Uterus (tissue), 4 donors: ENCODE data around the gene C1orf105. TPM values are rescaled to one million over a fixed set of nuclear protein-coding genes. Genes with fewer than 3 reads are reported as not detected.

Source experiments
- DNase-seq, 2 donors: peaks; one replicate each; pipeline ENCODE4 v3.0.0-alpha.2; 2019 to 2020
- H3K27ac ChIP-seq, 2 donors: fragments of 200-600 bp; sonication (generic); 1 replicate in 1 of 2; 2 replicates in 1 of 2; pipeline ENCODE4 v1.5.1; 2016 to 2018
- H3K27me3 ChIP-seq, 2 donors: fragments of 200-600 bp; sonication (generic); one replicate each; pipeline ENCODE4 v1.5.1; 2018 to 2019; ENCODE audit warnings: control low read depth in 1 of 2
- H3K36me3 ChIP-seq, 2 donors: fragments of 200-600 bp; sonication (generic); one replicate each; pipeline ENCODE4 v1.5.1; 2019; ENCODE audit warnings: control low read depth in 1 of 2
- H3K4me1 ChIP-seq, 2 donors: fragments of 200-600 bp; sonication (generic); one replicate each; pipeline ENCODE4 v1.5.1; 2018 to 2019; ENCODE audit warnings: control low read depth in 1 of 2
- H3K4me3 ChIP-seq, 2 donors: fragments of 200-600 bp; sonication (generic); 1 replicate in 1 of 2; 2 replicates in 1 of 2; pipeline ENCODE4 v1.5.1; 2018 to 2019; ENCODE audit warnings: mild to moderate bottlenecking in 1 of 2
- H3K9me3 ChIP-seq, 2 donors: fragments of 200-600 bp; sonication (generic); one replicate each; pipeline ENCODE4 v1.5.1; 2019; ENCODE audit warnings: control low read depth in 1 of 2
- POLR2A ChIP-seq, 2 donors: fragments of 450-650 bp; IDR thresholded peaks; one replicate each; pipeline ENCODE4 v1.6.1; 2016; ENCODE audit warnings: antibody characterized with exemption in 2 of 2, mild to moderate bottlenecking in 1 of 2, moderate library complexity in 1 of 2
- intact Hi-C: fragments of 100-400 bp; cut with DNase I; formaldehyde crosslinking; loops from one replicate; pipeline ENCODE4 v1.15.1; 2023; ENCODE audit warnings: low total_unique reads
- total RNA-seq, 4 donors: library from RNA; depleted of rRNA in 3 of 4; stranded (reverse); fragments of >200 nt in 3 of 4; gene quantifications; one replicate each; pipeline versions ENCODE4 v1.1.0 to v1.2.4, GENCODE V29; 2014 to 2023
- TF ChIP-seq, protein P1 (sequence below), 4 experiments: fragments of 200-600 bp in 2 of 4; fragments of 450-650 bp in 2 of 4; sonication (generic) in 2 of 4; IDR thresholded peaks; one replicate each; pipeline ENCODE4 v1.5.1; 2016 to 2019; ENCODE audit warnings: antibody characterized with exemption in 4 of 4, mild to moderate bottlenecking in 2 of 4, moderate library complexity in 1 of 4
- donor health status: DM: yes; HTN: yes; CAD: no.

Gene C1orf105
- total RNA-seq, 4 donors from 2014 or later, result not detected

DNA sequence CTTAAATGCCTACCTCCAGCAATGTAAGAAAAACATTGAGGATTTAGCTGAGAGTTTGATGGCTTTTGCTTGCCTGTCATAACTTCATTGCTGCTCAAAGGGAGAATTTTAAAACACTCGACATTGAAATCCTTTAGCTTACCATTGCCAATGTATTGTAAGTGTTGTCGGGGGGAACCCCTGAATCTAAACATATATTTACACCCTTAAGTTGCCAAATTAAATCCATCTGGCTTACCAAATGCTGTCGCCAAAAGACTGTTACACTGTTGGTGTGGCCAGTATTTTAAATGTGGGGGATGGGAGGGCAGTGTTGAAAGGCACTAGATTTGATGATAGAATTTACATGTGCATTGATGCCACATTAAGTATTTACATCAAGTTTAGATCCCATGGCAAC is 24.9 kb upstream of the C1orf105 start:
- Histone ChIP-seq H3K4me1 (peaks cover 0 to 21% of the 10 kb centered on the region in 2 donors), H3K4me3 (no peak overlapping the region), H3K36me3 (no peaks in the 10 kb centered on the region), H3K9me3 (no peaks in the 10 kb centered on the region), H3K27ac (peak overlapping the region; percentile 19 to 85), H3K27me3 (no peaks in the 10 kb centered on the region)
- intact Hi-C loops, result loop anchor here (5.0 kb wide), 1 partner anchor 38 kb away; no protein-coding TSS in a partner anchor
- no peak for DNase-seq
- no peak for TF ChIP-seq POLR2A (IDR thresholded peaks at IDR 0.05)
- TF ChIP-seq, protein P1, sequence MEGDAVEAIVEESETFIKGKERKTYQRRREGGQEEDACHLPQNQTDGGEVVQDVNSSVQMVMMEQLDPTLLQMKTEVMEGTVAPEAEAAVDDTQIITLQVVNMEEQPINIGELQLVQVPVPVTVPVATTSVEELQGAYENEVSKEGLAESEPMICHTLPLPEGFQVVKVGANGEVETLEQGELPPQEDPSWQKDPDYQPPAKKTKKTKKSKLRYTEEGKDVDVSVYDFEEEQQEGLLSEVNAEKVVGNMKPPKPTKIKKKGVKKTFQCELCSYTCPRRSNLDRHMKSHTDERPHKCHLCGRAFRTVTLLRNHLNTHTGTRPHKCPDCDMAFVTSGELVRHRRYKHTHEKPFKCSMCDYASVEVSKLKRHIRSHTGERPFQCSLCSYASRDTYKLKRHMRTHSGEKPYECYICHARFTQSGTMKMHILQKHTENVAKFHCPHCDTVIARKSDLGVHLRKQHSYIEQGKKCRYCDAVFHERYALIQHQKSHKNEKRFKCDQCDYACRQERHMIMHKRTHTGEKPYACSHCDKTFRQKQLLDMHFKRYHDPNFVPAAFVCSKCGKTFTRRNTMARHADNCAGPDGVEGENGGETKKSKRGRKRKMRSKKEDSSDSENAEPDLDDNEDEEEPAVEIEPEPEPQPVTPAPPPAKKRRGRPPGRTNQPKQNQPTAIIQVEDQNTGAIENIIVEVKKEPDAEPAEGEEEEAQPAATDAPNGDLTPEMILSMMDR (IDR thresholded peaks at IDR 0.05), result no peak

DNA sequence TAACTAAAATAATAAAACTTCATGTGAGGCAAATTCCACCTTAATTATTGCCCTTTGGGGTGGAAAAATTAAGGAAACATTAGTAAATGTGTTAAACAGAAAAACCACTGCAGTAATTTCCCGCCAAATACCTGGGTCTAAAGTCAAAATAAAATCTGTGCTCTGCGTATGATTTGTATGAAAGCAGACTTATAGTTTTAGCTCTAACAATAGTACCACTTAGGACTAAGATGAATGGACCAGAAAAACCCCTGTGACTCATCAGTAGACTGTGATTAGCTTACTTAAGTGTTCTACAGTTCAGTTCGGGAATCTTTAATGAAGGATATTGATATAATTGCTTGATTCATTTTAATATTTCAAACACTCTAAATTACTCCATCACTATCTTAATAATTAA is 23.3 kb upstream of the C1orf105 start:
- TF ChIP-seq, protein P1 (IDR thresholded peaks at IDR 0.05), result no peak
- TF ChIP-seq POLR2A (IDR thresholded peaks at IDR 0.05), result no peak
- intact Hi-C loops, result loop anchor here (5.0 kb wide), 1 partner anchor 40 kb away; no protein-coding TSS in a partner anchor
- H3K27me3 ChIP-seq, result no peaks in the 10 kb centered on the region
- DNase-seq, result no peak
- H3K4me1 ChIP-seq, result peaks cover 0 to 21% of the 10 kb centered on the region in 2 donors
- no peaks in the 10 kb centered on the region for H3K36me3 ChIP-seq
- H3K9me3 ChIP-seq, result no peaks in the 10 kb centered on the region
- no peak overlapping the region for H3K4me3 ChIP-seq
- H3K27ac ChIP-seq, result peak overlapping the region; percentile 34 to 78

DNA sequence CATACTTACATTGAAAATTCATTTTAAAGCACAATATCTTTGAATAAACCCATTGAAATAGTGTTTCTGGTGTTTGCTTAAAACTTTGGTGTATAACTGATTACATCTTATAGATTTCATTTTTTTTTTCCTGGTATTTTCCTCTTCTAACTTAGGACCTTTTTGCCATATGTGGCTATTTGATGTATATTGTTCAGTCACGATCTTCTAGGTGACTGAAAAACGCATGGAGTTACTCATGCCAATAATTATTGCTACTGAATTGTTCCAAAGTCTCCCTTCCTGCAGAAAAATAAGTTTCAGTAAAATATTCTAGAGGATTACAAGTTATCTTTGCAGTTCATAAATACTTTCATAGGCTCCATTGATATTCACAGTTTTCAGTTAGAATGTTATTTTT is 22.9 kb upstream of the C1orf105 start:
- Histone ChIP-seq H3K4me1 (peaks cover 0 to 21% of the 10 kb centered on the region in 2 donors), H3K27me3 (no peaks in the 10 kb centered on the region), H3K36me3 (no peaks in the 10 kb centered on the region), H3K27ac (peak overlapping the region; percentile 78 to 89), H3K9me3 (no peaks in the 10 kb centered on the region), H3K4me3 (no peak overlapping the region)
- TF ChIP-seq, protein P1 (IDR thresholded peaks at IDR 0.05), result no peak
- TF ChIP-seq POLR2A (IDR thresholded peaks at IDR 0.05), result no peak
- intact Hi-C loops, result loop anchor here (5.0 kb wide), 1 partner anchor 40 kb away; no protein-coding TSS in a partner anchor
- DNase-seq, result no peak

DNA sequence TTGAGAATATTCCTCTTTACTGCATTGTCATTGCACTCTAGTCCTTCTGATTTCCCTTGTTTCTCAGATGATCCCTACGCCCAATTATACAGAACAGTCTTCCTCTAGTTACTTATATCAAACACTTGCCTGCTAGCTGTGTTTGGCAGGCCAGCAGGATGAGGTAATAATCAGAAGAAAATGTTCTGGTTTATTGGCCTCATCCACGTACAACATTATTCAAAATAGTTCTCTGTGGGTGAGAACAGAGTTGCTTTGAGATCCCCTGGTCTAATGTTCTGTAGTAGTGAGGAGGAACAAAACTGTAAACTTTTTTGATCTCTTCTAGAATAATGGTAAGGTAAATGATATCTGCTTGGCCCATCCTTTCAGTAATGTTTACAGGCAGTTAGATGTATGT is 22.3 kb upstream of the C1orf105 start:
- Histone ChIP-seq H3K9me3 (no peaks in the 10 kb centered on the region), H3K4me3 (no peak overlapping the region), H3K27ac (peak overlapping the region; percentile 78 to 89), H3K27me3 (no peaks in the 10 kb centered on the region), H3K36me3 (no peaks in the 10 kb centered on the region), H3K4me1 (peaks cover 0 to 21% of the 10 kb centered on the region in 2 donors)
- TF ChIP-seq POLR2A (IDR thresholded peaks at IDR 0.05), result no peak
- TF ChIP-seq, protein P1 (IDR thresholded peaks at IDR 0.05), result no peak
- DNase-seq, result peak; percentile 29 to 46
- intact Hi-C loops, result loop anchor here (5.0 kb wide), 1 partner anchor 41 kb away; no protein-coding TSS in a partner anchor

DNA sequence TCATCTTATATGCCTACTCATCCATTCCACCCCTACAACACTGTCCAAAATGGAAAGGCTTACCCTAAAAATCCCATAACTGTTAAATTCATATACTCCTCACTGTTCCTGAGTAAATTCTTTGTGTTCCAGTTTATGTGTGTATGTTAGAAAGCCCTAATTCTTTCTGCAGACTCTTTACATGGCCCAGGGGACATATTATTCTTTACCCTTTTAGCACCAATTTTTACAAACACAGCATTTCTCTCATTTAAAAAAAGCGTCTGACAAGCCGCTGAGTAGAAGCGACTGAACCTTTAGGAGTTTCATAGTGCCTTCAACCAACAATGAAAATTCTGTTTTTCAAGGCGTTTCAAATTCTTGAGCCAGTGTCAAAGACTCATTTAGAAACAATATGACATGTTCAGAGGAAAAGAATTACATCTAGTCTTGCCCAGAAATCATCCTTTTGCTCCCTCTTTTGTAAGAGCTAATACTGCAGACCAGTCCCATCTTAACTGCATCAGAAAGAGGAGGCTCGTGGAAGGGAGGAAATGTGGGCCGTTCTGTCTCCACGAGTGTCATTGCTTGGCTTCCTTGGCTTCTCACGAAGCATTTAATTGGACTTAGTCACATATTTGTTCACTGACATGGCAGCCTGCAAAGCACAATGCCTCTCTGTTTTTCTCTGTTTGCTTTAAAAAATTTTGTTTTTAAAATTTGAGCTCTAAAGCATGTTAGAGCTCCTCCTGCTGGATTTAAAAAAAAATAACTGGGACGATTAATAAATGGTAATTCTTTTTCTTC is 21.3 kb upstream of the C1orf105 start:
- peak; percentile 73 to 84 for DNase-seq
- no peak for TF ChIP-seq POLR2A (IDR thresholded peaks at IDR 0.05)
- TF ChIP-seq, protein P1 (IDR thresholded peaks at IDR 0.05), result peak; percentile 64 to 79 (median 70)
- Histone ChIP-seq H3K9me3 (no peaks in the 10 kb centered on the region), H3K36me3 (no peaks in the 10 kb centered on the region), H3K27ac (peak overlapping the region; percentile 78 to 89), H3K4me1 (peaks cover 0 to 21% of the 10 kb centered on the region in 2 donors), H3K4me3 (peak overlapping the region in 1 of 2 donors; percentile 11), H3K27me3 (no peaks in the 10 kb centered on the region)
- intact Hi-C loops, result loop anchor here (5.0 kb wide), 1 partner anchor 42 kb away; no protein-coding TSS in a partner anchor
